GM13976 (cell line): ENCODE data around the gene NRG3.

ENCODE experiments used
- DNase-seq: peaks from one replicate; pipeline ENCODE4 v3.0.0; 2012; ENCODE audit warnings: low spot score
- in situ Hi-C: fragments of 300-500 bp; cut with MboI; formaldehyde crosslinking; loops from one replicate; pipeline ENCODE4 v1.12.0; 2022; ENCODE audit warnings: low sequenced_read_pairs, mixed read lengths, inconsistent platforms; ENCODE audit not compliant: unreplicated experiment
- TF ChIP-seq, protein P1 (sequence below): IDR thresholded peaks from 2 replicates; pipeline ENCODE4 v1.5.1; 2012; ENCODE audit warnings: borderline replicate concordance, mild to moderate bottlenecking; ENCODE audit not compliant: insufficient read depth; ENCODE audit errors: extremely low read depth, missing control alignments, control extremely low read depth

The NRG3 gene

GRCh38 chr10:82552267-82552666 is 677.3 kb downstream of the NRG3 start:
- no peak for DNase-seq
- TF ChIP-seq, protein P1, sequence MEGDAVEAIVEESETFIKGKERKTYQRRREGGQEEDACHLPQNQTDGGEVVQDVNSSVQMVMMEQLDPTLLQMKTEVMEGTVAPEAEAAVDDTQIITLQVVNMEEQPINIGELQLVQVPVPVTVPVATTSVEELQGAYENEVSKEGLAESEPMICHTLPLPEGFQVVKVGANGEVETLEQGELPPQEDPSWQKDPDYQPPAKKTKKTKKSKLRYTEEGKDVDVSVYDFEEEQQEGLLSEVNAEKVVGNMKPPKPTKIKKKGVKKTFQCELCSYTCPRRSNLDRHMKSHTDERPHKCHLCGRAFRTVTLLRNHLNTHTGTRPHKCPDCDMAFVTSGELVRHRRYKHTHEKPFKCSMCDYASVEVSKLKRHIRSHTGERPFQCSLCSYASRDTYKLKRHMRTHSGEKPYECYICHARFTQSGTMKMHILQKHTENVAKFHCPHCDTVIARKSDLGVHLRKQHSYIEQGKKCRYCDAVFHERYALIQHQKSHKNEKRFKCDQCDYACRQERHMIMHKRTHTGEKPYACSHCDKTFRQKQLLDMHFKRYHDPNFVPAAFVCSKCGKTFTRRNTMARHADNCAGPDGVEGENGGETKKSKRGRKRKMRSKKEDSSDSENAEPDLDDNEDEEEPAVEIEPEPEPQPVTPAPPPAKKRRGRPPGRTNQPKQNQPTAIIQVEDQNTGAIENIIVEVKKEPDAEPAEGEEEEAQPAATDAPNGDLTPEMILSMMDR, result no peak
- in situ Hi-C loops, result no loop called here

GRCh38 chr10:82554381-82554780 is 679.4 kb downstream of the NRG3 start:
- no peak for DNase-seq
- TF ChIP-seq, protein P1, result no peak
- in situ Hi-C loops, result no loop called here

GRCh38 chr10:82558014-82558607 is 683.1 kb downstream of the NRG3 start:
- no peak for DNase-seq
- in situ Hi-C loops, result no loop called here
- TF ChIP-seq, protein P1, result no peak

DNA sequence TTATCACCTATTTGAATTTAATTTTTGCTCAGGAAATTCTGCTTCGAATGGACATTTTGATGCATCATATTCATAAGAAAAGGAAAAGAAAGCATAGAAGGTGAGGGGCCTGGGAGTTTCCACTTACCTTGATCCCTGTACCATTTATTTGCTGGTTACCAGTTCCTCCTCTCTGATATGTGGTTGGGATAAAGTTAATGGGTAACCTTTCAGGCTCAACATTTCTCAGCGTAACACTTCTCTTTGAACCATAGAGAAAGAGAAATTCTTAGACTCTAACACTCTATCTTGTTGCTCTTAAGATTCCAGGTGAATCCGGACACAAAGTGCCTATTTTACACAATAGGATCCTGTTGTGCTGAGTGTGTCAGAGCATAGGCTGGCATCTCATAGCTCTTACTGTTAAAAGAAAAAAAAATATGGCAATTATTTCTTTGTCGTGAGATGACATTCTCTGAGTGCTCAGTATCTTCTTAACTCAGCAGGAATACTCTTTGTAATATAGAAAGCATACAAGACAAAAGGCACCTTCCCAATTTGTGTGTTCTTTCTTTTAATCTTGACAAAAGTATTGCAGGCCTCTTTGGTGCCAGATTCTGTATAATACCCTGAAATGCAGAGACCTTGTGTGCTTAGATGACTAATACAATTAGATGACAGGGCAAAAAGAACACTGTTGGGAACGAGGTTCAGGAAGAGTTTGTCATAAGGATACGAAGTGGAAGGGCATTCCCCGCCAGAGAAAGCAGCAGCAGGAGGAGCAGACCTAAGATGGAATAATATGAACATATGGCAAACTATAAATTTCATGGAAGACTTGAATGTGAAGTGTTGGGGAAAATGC is 689.6 kb downstream of the NRG3 start:
- DNase-seq, result no peak
- in situ Hi-C loops, result no loop called here
- TF ChIP-seq, protein P1, result no peak

DNA sequence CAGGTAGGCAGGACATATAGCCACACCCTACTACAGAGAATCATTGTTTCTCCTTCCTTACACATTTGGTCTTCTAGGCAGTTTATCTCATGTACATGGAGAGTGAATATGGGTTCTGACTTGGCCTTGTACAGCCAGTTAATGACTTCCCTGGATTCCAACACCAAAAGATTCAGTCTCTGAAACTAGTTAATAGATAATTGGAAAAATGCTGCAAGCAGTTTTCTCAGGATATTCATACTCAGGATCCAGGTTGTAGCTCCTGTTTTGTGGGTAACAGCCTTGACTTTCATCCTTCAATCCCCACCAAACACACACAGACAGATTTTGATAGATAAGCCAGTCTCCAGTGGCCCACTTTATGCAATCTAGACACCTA is 690.2 kb downstream of the NRG3 start:
- no peak for DNase-seq
- in situ Hi-C loops, result no loop called here
- TF ChIP-seq, protein P1, result no peak

DNA sequence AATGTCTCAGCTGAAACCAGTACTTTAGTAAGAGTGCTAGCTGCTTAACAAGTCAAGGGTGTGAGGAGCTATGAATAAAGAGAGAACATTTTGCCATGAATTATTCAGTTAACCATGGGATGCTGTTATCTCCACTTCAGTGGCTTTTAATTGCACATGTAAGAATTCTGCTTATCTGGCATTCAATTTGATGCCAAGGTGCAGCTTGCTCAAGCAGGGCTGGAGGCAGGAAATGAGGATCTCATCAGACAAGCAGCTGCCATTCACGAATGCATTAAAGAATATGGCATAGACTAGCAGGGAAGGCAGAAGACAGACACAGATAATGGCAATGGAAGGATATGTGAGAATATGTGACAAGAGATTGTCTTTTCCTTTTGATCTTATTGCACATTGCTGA is 697.8 kb downstream of the NRG3 start:
- TF ChIP-seq, protein P1, result no peak
- in situ Hi-C loops, result no loop called here
- DNase-seq, result no peak
